ENCODE results near the gene SLC25A6.

GRCh38 chrX:1440506-1440905 lies 48.6 kb upstream of the SLC25A6 start:
- no peak for TF ChIP-seq CTCF (IDR thresholded peaks at IDR 0.05; ENCODE audit: extremely low read depth in 1 of 2, insufficient read depth in 1 of 2, low read depth in 1 of 2, low read length in 2 of 2)
- no peak for TF ChIP-seq EZH2 (IDR thresholded peaks at IDR 0.05; ENCODE audit: borderline replicate concordance, low read depth, low read length, severe bottlenecking)

Measured in endothelial cell of umbilical vein (primary cell).